ENCODE results near the gene TK1. TPM values are rescaled to one million over a fixed set of nuclear protein-coding genes. Genes with fewer than 3 reads are reported as not detected.

Gene TK1
- total RNA-seq, 2 experiments from 2014 or later = 175 to 179 TPM

DNA sequence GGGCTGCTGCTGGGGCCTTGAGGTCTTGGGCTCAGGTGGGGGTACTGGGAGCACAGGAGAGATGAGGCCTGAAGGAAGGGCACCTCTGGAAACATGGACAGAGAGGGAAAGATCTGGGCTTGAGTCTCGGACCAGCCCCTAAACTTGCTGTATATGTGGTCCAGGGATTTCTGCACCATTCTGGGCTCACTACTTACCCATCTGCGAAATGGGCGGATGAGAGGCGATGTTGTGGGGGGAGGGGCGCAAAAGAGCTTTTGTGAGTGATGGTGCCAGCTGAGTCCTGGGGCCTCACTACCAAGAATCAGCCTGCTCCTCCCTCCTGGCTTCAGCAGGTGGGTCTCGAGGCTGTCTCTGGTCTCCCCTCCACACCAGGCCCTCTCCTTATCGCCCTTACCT lies 40.4 kb downstream of the TK1 start:
- TF ChIP-seq CTCF (IDR thresholded peaks at IDR 0.05) = no peak
- ChIA-PET POLR2A (interaction anchor here (1.4 to 19.2 kb wide), 3 partner anchors 9 to 24 kb away, joined by 4 to 335 read pairs (median 4); partner anchors contain the start of genes TMC6 and TMC8), CTCF (interaction anchor here (0.8 kb wide), 1 partner anchor 9 kb away, joined by 3 read pairs; no protein-coding TSS in a partner anchor)
- no peak for ATAC-seq
- Mint-ChIP-seq H3K27me3 (no peaks in the 10 kb centered on the region), H3K27ac (no peak overlapping the region), H3K4me1 (ENCODE audit: low read depth) (peaks cover 30% of the 10 kb centered on the region), H3K36me3 (ENCODE audit: low read depth) (peaks cover 7% of the 10 kb centered on the region), H3K9me3 (no peaks in the 10 kb centered on the region), H3K4me3 (no peak overlapping the region)
- DNase-seq = no peak
- intact Hi-C loops (cut with micrococcal nuclease) = no loop called here

GRCh38 chr17:78144736-78145641 lies 41.9 kb downstream of the TK1 start:
- H3K4me1 Mint-ChIP-seq (ENCODE audit: low read depth) = peaks cover 38% of the 10 kb centered on the region
- H3K27ac Mint-ChIP-seq = no peak overlapping the region
- H3K9me3 Mint-ChIP-seq = no peaks in the 10 kb centered on the region
- ChIA-PET CTCF (interaction anchor here (0.6 to 3.3 kb wide), 3 partner anchors 32 to 54 kb away, joined by 3 to 10 read pairs (median 5); no protein-coding TSS in a partner anchor), POLR2A (interaction anchor here (0.6 to 19.2 kb wide), 6 partner anchors 16 to 34 kb away, joined by 3 to 335 read pairs (median 6); partner anchors contain the start of genes SYNGR2, TMC6 and TMC8)
- TF ChIP-seq CTCF (IDR thresholded peaks at IDR 0.05) = no peak
- H3K36me3 Mint-ChIP-seq (ENCODE audit: low read depth) = peaks cover 15% of the 10 kb centered on the region
- intact Hi-C loops (cut with micrococcal nuclease) = no loop called here
- H3K27me3 Mint-ChIP-seq = no peaks in the 10 kb centered on the region
- DNase-seq = no peak
- no peak for ATAC-seq
- no peak overlapping the region for H3K4me3 Mint-ChIP-seq

DNA sequence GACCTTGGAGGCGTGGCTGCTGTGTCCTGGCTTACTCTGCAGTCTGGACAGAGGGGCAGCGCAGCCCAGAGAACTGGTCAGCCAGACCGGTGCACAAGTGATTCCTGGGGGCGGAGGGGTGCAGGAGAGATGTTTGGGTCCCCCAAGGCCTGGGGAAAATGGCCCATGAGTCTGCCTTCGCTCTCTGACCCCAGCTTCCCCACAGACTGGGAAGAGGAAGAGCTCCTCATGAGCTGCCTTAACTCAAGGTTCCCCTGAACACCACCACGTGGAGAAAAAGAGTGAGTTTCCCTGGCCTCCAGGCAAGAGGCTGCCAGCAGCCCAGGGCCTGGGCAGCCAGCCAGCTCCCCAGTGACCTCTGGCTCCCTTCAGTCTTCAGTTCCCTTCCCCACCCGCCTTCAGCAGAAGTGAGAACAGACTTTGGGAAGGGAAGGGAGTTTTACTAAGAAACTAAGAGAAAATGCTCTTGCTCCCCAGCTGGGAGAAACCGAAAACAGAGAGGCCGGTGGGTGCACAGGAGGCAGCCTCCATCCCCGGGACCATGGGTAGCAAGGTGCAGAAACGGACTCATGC lies 42.6 kb downstream of the TK1 start:
- H3K27ac Mint-ChIP-seq = no peak overlapping the region
- peaks cover 42% of the 10 kb centered on the region for H3K4me1 Mint-ChIP-seq (ENCODE audit: low read depth)
- no peak for ATAC-seq
- intact Hi-C loops (cut with micrococcal nuclease) = no loop called here
- H3K36me3 Mint-ChIP-seq (ENCODE audit: low read depth) = peaks cover 17% of the 10 kb centered on the region
- DNase-seq = no peak
- ChIA-PET CTCF (interaction anchor here (3.3 kb wide), 1 partner anchor 32 kb away, joined by 10 read pairs; no protein-coding TSS in a partner anchor), POLR2A (interaction anchor here (0.8 to 19.2 kb wide), 7 partner anchors 8 to 32 kb away, joined by 3 to 335 read pairs (median 8); partner anchors contain the start of genes SYNGR2, TMC6 and TMC8)
- TF ChIP-seq CTCF (IDR thresholded peaks at IDR 0.05) = no peak
- no peaks in the 10 kb centered on the region for H3K27me3 Mint-ChIP-seq
- no peak overlapping the region for H3K4me3 Mint-ChIP-seq
- no peaks in the 10 kb centered on the region for H3K9me3 Mint-ChIP-seq

GRCh38 chr17:78143214-78144146 lies 43.4 kb downstream of the TK1 start:
- ATAC-seq (no peak), DNase-seq (peak; percentile 20)
- intact Hi-C loops (cut with micrococcal nuclease) = no loop called here
- H3K4me1 Mint-ChIP-seq (ENCODE audit: low read depth) = peaks cover 47% of the 10 kb centered on the region
- no peak for TF ChIP-seq CTCF (IDR thresholded peaks at IDR 0.05)
- peaks cover 23% of the 10 kb centered on the region for H3K36me3 Mint-ChIP-seq (ENCODE audit: low read depth)
- POLR2A ChIA-PET = interaction anchor here (0.8 to 19.2 kb wide), 6 partner anchors 9 to 33 kb away, joined by 3 to 335 read pairs (median 8); partner anchors contain the start of genes SYNGR2, TMC6 and TMC8
- CTCF ChIA-PET = interaction anchor here (3.3 kb wide), 1 partner anchor 33 kb away, joined by 10 read pairs; no protein-coding TSS in a partner anchor
- H3K27ac Mint-ChIP-seq = no peak overlapping the region
- H3K27me3 Mint-ChIP-seq = no peaks in the 10 kb centered on the region
- H3K9me3 Mint-ChIP-seq = no peaks in the 10 kb centered on the region
- H3K4me3 Mint-ChIP-seq = no peak overlapping the region

All from activated CD8-positive, alpha-beta T cell treated with anti-CD3 and anti-CD28 coated beads for 36 hours (primary cell).